GM18951 (cell line): ENCODE data around the gene MGME1.
"Not testable (repeated sequence)": the region's sequence is repeated elsewhere in the genome, so short reads cannot be mapped to it uniquely, and the experiment has no call there.

ENCODE experiments used
- POLR2A ChIP-seq: IDR thresholded peaks from 4 replicates; pipeline ENCODE4 v1.6.1; 2011; ENCODE audit warnings: mild to moderate bottlenecking; ENCODE audit not compliant: insufficient read length, insufficient read depth; ENCODE audit errors: extremely low read depth
- in situ Hi-C: fragments of 300-500 bp; cut with MboI; formaldehyde crosslinking; loops from one replicate; pipeline ENCODE4 v1.12.0; 2022; ENCODE audit warnings: low sequenced_read_pairs, mixed read lengths, inconsistent platforms; ENCODE audit not compliant: unreplicated experiment

The MGME1 gene

GRCh38 chr20:17958373-17959256 lies 10.2 kb upstream of the MGME1 start:
- TF ChIP-seq POLR2A, result no peak
- in situ Hi-C loops, result no loop called here

DNA sequence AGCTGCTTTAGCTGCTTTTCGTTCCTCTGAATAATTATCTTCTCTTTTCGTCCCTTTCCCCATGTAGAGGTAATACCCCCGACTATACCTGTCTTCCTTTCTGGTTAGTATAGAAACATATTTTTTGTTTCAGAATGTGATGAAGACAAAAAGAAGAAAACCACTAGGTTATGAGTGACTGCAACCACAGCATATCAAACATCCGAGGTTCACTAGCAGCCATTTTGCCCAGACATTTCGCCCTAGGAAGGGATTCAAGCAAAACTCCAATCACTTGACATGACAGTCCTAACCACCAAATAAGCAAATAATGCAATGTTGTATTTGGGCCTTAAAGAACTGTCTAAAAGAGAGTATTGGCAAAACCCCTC lies 9.6 kb upstream of the MGME1 start:
- no peak for TF ChIP-seq POLR2A
- in situ Hi-C loops, result no loop called here

GRCh38 chr20:17960400-17960885 lies 8.4 kb upstream of the MGME1 start:
- in situ Hi-C loops, result not testable (repeated sequence)

DNA sequence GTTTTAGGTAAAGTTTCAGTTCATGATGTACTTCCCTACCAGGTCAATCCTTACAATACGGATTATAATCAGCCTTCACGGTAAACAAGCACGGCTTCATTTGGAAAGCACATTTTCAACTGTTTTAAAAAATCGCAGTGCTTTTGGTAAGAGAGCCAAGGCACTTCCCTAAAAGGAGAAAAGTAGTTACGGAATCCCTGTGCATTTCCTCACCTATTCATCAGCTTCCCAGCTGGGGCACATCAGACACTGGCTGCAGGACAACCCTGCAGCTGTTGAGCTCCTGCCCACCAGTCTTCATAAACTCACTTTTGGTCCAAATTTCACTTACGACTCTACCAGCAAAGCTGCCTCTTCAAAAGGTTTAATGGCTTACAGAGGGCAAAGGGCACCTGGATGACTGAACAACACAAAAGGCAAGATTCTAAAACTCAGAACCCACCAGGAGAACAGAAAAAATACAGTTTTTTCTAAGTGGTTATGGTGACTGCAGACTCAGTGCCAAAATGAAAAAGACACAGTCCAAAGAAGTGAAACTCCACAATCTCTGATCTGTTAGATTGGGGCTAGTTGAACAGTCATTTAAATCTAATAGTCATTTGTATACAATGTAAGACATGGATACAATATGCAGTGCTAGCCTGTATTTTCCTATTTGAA lies 7.8 kb upstream of the MGME1 start:
- in situ Hi-C loops, result no loop called here
- no peak for TF ChIP-seq POLR2A

GRCh38 chr20:17961587-17961940 lies 7.3 kb upstream of the MGME1 start:
- in situ Hi-C loops, result no loop called here

GRCh38 chr20:17963114-17963897 lies 5.5 kb upstream of the MGME1 start:
- no peak for TF ChIP-seq POLR2A

More at GRCh38 chr20:17961587-17961940, 7.3 kb upstream of the MGME1 start:
- no peak for TF ChIP-seq POLR2A

GRCh38 chr20:17964073-17964472 lies 4.7 kb upstream of the MGME1 start:
- no peak for TF ChIP-seq POLR2A
- in situ Hi-C loops, result no loop called here

More at GRCh38 chr20:17963114-17963897, 5.5 kb upstream of the MGME1 start:
- in situ Hi-C loops, result no loop called here

- no peak for TF ChIP-seq POLR2A
- in situ Hi-C loops, result no loop called here
Observed at GRCh38 chr20:17964632-17965031, 4.2 kb upstream of the MGME1 start.

GRCh38 chr20:17965042-17965697 lies 3.6 kb upstream of the MGME1 start:
- in situ Hi-C loops, result no loop called here

DNA sequence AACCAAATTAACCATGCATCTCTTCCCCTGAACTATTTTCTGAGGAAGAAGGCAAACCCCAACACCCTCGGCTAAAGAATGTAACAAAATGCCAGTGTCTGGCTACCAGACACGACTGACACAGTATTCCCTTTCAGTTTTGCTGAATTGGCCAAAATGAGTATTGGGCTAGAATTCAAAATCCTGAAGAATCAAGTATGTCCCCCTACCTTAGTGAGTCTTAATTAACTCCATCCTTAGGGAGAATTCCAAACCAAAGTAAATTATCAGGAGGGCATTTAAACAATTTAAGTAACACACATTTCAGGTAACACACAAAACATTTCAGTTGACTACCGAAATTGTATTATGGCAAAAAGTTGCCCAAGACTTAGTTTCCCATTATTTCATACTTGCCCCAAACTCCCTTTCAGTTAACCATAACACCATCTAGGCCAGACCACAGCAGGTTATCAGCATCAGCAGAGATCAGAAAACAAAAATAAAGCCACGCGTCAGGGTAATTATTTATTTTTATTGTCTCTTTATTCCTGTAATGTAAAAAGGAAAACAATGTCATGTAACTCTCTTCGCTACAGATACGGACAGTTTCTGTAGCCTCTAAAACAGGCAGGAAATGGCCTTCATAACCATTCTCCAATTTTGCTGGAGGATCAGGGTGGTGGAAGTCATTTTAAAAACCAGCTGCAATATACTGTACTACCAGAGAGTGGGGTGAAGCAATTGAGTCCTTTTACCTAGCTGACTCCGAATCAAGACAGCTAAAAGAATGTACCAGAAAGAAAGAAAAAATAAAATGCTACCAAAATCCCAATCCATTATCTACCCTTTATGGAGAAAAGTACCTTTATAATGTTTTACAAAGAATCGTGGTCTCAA lies 2.1 kb upstream of the MGME1 start:
- in situ Hi-C loops, result no loop called here
- no peak for TF ChIP-seq POLR2A

More at GRCh38 chr20:17965042-17965697, 3.6 kb upstream of the MGME1 start:
- no peak for TF ChIP-seq POLR2A

GRCh38 chr20:17967521-17968365 lies 1.1 kb upstream of the MGME1 start:
- TF ChIP-seq POLR2A, result no peak
- in situ Hi-C loops, result no loop called here
